HL-60 (cell line): ENCODE measurements around the gene KRT37.

Source experiments
- DNase-seq, 2 experiments: peaks; one replicate each; pipeline ENCODE4 v3.0.0-alpha.2; 2010 to 2020; ENCODE audit warnings: low read depth in 1 of 2, low spot score in 1 of 2
- H3K27ac ChIP-seq: fragments of 250-450 bp; sonication (Bioruptor Pico); replicated peaks from 2 replicates; pipeline ENCODE4 v1.5.1; 2020; ENCODE audit warnings: mild to moderate bottlenecking, moderate library complexity
- H3K27me3 ChIP-seq: fragments of 250-450 bp; sonication (Bioruptor Pico); 2 replicates; pipeline ENCODE4 v1.5.1; 2021; ENCODE audit warnings: mild to moderate bottlenecking, moderate library complexity; ENCODE audit not compliant: insufficient read depth, poor library complexity, severe bottlenecking
- H3K4me3 ChIP-seq: replicated peaks from 2 replicates; pipeline ENCODE4 v1.5.1; 2011; ENCODE audit warnings: mild to moderate bottlenecking, control low read depth, low read length; ENCODE audit not compliant: insufficient read depth
- GABPA ChIP-seq: IDR thresholded peaks from 2 replicates; pipeline ENCODE4 v1.6.1; 2012; ENCODE audit warnings: low read depth
- POLR2AphosphoS5 ChIP-seq: IDR thresholded peaks from 2 replicates; pipeline ENCODE4 v1.6.1; 2012; ENCODE audit warnings: low read depth
- REST ChIP-seq: IDR thresholded peaks from 2 replicates; pipeline ENCODE4 v1.6.1; 2012; ENCODE audit warnings: low read depth; ENCODE audit not compliant: insufficient replicate concordance
- SPI1 ChIP-seq: IDR thresholded peaks from 2 replicates; pipeline ENCODE4 v1.6.1; 2012; ENCODE audit warnings: low read depth, mild to moderate bottlenecking, borderline replicate concordance
- TF ChIP-seq, protein P1 (sequence below): IDR thresholded peaks from one replicate; pipeline ENCODE4 v1.5.1; 2011; ENCODE audit warnings: low read length, control low read depth, inconsistent platforms; ENCODE audit not compliant: insufficient read depth

Gene KRT37

DNA sequence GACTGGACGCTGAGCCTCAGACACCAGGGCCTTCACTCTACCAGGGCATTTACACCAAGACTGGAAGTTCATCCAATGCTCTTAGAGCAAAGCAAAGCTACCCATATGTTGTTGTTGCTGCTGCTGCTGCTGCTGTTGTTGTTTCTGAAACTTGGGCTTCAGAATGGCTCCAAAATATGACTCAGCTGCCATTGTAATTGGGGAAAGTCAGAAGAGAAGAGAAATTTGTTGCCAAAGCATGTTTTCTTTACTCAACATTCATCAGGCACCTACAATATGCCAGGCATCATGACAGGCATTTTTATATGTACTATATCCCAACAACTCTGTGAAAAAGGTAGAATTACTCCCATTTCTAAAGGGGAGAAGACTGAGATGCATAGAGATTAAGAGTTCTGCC lies 30.9 kb upstream of the KRT37 start:
- no peak overlapping the region for H3K4me3 ChIP-seq
- no peak for TF ChIP-seq GABPA
- TF ChIP-seq POLR2AphosphoS5, result no peak
- TF ChIP-seq, protein P1, sequence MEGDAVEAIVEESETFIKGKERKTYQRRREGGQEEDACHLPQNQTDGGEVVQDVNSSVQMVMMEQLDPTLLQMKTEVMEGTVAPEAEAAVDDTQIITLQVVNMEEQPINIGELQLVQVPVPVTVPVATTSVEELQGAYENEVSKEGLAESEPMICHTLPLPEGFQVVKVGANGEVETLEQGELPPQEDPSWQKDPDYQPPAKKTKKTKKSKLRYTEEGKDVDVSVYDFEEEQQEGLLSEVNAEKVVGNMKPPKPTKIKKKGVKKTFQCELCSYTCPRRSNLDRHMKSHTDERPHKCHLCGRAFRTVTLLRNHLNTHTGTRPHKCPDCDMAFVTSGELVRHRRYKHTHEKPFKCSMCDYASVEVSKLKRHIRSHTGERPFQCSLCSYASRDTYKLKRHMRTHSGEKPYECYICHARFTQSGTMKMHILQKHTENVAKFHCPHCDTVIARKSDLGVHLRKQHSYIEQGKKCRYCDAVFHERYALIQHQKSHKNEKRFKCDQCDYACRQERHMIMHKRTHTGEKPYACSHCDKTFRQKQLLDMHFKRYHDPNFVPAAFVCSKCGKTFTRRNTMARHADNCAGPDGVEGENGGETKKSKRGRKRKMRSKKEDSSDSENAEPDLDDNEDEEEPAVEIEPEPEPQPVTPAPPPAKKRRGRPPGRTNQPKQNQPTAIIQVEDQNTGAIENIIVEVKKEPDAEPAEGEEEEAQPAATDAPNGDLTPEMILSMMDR, result no peak
- TF ChIP-seq SPI1, result no peak
- no peak for TF ChIP-seq REST
- H3K27ac ChIP-seq, result no peak overlapping the region
- no peaks in the 10 kb centered on the region for H3K27me3 ChIP-seq
- no peak for DNase-seq

DNA sequence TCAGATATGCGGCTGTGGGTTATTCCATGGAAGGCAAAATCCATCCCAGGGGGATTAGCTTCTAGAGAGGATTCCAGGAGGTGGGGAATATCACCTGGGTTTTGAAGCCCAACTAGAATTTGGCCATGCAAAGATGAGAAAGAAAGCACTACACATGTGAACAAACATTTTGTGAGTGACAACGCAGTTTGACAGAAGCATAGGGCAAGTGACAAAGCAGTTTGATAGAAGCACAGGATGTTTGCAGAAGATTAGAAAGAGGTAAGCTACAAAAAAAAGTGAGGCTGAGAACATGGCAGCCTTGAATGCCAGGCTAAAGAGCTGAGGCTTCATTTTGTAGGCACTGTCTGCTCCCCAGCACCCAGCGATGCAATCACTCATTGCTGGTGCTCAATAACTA lies 28.7 kb upstream of the KRT37 start:
- Histone ChIP-seq H3K27me3 (no peaks in the 10 kb centered on the region), H3K4me3 (no peak overlapping the region), H3K27ac (no peak overlapping the region)
- TF ChIP-seq, protein P1, result no peak
- TF ChIP-seq POLR2AphosphoS5 (no peak), SPI1 (no peak), REST (no peak), GABPA (no peak)
- DNase-seq, result no peak

- Histone ChIP-seq H3K4me3 (no peak overlapping the region), H3K27me3 (no peaks in the 10 kb centered on the region), H3K27ac (no peak overlapping the region)
- TF ChIP-seq POLR2AphosphoS5 (no peak), REST (no peak), SPI1 (peak; percentile 80)
- DNase-seq, result peak in 1 of 2 experiments; percentile 21
These were observed 27.9 kb upstream of the KRT37 start for GRCh38 chr17:41452281-41452680.

DNA sequence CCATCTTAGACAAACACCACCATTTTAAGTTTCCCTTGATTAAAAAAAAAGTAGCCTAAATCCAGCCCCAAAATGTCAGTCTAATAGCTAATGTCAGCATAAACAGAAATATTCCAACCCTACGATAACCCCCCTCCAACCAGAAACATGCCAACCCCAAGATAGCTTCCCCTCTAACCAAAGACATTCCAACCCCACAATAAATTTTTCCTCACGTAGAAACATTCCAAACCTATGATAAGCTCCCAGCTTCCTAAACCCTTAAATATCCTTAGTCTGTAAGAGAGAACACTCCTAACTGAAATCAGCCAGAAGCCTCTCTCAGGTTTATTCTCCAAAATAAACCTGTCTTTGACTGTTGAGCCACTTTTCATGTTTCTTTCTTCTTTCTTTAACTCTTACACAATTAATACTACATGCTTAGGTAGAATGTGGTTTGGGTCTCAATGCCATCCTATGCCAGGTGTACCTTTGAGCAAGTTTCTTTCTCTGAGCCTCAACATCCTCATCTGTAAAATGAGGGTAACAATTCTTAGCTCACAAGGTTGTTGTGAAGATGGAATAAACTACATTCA lies 26.9 kb upstream of the KRT37 start:
- no peak overlapping the region for H3K27ac ChIP-seq
- TF ChIP-seq REST, result no peak
- no peak for TF ChIP-seq POLR2AphosphoS5
- H3K4me3 ChIP-seq, result no peak overlapping the region
- DNase-seq, result no peak
- no peaks in the 10 kb centered on the region for H3K27me3 ChIP-seq
